ENCODE results near the gene ZNF532.
"Not testable (repeated sequence)": the region's sequence is repeated elsewhere in the genome, so short reads cannot be mapped to it uniquely, and the experiment has no call there.

ZNF532 gene

DNA sequence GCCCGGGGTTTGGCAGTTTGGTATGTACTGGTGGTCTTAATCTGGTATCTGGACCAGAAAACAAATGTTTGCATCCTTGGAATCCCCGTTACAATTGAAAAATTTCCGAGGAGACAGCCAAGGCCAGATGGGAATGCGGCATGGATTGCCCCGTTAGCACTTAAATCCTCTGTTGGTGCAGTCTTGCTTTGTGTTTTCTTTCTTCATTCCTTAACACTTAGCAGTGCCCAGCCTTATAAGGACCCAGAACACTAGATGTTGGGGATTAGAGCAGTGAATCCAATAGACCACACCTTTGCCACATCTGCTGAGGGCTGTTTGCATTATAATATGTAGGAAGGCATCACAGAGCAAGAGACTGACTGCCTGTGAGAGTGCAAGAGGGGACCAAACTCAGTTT lies 12.8 kb upstream of the ZNF532 start:
- no peak for DNase-seq

DNA sequence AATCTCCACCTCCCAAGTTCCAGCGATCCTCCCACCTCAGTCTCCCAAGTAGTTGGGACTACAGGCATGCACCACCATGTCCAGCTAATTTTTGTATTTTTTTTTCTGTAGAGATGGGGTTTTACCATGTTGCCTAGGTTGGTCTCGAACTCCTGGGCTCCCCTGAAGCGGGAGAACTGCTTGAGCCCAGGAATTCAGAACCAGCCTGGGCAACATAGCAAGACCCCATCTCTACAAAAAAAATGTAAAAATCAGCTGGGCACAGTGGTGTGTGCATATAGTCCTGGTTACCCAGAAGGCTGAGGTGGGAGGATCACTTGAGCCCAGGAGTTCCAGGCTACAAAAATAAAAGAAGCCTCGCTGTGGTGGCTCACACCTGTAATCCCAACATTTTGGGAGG lies 12.0 kb upstream of the ZNF532 start:
- DNase-seq: no peak

DNA sequence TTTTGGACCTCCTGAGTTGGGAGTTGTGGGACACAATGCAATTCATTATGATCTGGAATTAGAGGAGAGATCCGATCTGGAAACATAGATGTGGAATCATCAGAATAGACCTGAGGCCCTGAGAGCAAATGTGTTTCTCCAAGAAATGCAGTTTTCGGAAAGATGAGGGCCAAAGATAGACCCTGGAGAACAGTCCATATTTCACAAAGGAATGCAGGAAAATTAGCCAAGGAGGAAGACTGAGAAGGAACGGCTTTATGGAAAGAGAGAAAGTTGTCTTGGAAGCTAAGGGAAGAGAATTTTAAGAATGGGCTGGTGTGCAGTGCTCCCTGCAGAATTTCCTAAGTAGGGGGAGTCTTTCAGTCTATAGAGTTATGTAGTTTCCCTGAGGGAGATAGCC lies 11.1 kb upstream of the ZNF532 start:
- no peak for DNase-seq

DNA sequence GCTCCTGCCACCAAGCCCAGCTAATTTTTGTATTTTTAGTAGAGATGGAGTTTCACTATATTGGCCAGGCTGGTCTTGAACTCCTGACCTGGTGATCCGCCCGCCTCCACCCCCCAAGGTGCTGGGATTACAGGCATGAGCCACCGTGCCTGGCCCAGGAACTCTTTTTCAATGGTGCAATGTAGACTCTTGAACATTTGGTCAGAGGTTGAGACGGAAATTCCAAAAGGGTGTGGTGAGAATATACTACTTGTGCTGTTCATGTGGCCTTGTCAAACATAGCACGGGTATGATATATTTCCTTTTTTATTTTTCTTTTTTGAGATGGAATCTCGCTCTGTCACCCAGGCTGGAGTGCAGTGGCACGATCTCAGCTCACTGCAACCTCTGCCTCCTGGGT lies 9.2 kb upstream of the ZNF532 start:
- DNase-seq: not testable (repeated sequence)

DNA sequence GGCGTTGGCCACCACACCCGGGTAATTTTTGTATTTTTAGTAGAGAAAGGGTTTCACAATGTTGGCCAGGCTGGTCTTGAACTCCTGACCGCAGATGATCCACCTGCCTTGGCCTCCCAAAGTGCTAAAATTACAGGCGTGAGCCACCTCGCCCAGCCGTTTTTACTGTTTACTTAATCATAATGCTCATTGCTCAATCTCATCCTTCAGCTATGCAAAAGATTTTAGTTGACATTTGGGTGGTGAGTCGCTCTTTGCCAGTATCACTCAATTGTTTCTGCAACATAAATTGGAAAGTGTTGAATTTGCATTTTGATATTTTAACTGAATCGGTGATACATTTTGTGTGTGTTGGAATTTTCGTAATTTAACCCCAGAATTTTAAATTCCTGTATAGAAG lies 7.8 kb upstream of the ZNF532 start:
- DNase-seq: no peak

DNA sequence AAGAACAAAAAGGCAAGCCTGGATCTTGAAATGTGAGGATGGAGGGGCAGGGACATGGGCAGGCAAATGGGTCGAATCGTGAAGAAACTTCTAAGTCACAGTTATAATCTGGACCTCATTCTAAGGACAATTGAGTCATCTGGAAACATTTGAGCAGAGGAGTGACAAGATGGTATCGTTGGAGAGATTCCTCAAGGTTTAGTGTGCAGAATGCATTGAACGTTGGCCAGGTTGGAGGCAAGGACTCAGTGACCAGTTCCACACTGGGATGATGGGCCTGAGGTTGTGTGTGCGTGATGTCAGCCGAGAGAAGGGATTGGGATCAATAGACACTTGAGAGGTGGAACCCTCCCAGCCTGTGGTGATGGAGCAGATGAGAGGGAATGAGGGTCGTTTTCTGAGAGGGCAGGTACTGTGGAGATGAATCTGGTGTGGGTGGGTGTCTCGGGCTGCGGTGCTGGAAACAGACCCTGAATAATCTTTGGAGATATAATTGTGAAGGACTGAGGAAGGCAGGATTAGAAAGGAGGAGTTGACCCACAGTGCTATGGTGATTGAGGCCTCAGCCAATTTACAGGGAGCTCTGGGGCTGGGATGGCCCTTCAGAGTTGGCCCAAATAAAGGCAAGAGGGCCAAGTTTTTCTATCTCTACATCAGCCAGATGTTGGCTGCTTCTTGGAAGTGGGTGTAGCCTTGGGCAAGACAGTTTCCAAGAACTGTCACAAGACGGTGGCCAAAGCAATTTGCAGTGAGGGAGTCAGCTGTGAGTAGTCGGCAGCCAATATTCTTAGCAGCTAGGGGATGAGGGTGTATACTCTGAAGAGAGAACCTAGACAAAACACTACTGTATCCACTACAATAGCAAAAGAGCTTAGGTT lies 5.8 kb upstream of the ZNF532 start:
- no peak for DNase-seq

DNA sequence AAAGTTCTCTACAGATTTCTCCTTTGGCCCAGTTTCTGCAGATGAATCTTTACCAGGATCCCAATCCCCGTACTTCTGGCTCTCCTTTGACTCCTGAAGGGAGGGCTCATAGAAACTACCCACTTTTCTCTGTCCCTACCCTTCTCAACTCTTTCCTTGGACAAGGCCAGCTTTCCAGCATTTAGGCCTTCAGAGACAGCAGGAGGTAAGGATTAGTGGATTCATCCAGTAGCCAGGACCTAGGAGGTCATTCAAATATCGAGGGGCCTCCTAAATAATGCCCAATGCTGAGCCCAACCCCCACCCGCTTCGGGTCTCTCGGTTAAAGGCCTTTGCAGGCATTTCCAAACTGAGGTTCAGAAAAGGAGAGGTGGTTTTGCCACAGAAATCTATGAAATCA lies 4.8 kb upstream of the ZNF532 start:
- no peak for DNase-seq

DNA sequence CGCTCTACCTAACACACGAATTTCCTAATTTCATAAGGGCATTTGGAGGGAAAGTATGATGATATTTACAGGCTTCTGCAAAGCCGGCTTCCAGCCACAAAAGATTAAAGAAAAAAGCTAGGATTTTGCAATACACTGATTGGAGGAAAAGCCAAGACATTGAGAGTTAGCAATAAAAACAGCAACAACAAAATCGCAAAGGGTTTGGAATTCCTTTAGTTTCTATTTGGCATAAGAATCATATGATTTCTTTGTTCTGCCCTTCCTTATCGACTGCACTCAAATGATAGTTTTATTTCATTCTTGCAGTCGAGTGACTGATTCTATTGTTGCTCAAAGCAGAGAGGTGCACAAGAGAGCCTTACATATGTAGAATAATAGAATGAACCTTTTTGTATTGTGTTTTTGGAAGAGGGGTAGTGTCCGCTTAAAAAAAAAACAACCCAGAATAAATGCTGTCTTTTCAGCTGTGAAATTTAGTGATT lies 3.9 kb upstream of the ZNF532 start:
- DNase-seq: no peak

DNA sequence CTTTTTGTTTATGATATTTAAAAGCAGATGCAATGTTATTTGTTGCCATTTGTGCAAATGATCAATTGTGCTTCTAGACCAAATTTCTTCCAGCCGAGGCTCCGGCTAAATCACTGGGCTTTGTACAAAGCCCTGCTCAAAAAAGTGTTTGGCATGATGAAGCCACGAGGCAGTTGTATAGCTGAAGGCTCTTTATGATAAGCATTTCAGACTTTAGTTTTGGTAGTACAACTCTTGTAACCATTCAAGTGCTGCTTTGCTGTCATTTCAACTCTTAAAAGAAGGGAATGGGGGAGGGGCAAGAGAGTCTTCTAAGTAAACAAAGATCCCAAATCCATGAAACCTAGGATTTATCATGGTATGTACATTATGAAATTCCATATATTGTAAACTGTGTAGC lies 3.3 kb upstream of the ZNF532 start:
- no peak for DNase-seq

DNA sequence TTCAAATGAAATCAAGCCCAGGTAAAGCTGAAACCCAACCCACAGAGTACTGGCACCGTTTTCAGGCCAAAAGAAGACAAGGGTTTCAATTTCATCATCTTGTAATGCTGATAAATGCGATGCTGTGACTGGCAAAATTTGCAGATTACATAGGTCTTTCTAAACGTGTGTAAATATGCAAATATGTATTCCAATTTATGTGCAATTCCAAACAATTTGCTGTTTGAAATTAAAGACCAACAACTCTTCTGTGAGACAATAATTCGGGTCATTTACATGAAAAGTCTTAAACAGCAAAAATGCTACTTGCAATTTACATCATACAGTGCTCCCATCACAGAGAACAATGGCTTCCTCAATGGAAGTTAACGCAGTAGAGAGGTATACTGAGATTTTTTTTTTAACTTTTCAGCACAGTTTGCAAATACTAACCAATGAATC lies 2.8 kb upstream of the ZNF532 start:
- DNase-seq: no peak

DNA sequence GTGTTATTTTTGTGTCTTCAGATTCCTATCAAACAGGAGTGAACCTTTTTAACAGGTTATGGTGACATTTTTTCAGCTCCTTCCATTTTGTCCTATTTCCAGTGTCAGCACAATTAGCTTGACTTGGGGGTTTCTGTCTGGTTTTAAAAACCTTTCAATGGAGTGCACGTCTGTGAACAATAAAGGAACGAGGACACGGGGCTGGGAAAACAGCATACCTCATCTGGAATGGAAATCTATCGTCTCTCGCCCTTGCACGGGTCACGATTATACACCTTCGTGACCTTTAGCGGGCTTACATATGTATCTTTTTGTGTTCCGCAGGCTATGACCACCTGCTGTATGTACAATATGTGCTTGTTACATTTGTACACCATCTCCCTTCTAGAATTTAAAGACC lies 2.3 kb upstream of the ZNF532 start:
- no peak for DNase-seq

DNA sequence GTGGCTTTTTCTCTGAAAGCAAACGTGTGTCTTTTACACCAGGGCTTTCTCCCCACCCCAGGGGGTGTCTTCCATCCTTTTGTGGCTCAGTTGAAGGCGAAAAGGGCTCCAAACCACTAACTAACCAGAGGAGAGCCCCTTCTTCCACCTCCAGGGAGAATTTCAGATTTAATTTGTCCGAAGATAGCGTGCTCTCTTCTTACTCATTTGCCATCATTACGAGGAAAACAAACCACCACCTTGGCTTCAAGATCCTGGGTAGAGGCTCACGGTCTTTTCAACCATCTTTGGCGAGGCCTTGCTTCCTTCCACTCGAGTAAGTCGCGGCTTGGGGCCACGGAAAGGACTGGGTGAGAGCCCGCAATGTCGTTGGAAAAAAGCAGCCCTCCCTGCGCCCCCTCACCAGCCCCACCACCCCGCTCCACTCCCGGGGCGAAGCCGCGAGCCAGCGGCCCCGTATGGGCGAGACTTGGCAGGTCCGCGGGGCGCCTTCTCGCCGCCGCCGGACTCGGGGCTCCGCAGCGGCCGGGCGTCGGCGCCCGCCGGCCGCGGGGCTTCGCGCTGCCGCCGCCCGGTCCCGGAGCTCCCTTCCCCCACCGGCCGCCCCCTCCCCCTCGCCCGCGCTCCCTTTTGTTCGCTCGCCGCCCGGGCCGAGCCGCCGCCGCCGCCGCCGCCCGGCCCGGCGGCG lies 1.7 kb upstream of the ZNF532 start:
- DNase-seq: no peak

DNA sequence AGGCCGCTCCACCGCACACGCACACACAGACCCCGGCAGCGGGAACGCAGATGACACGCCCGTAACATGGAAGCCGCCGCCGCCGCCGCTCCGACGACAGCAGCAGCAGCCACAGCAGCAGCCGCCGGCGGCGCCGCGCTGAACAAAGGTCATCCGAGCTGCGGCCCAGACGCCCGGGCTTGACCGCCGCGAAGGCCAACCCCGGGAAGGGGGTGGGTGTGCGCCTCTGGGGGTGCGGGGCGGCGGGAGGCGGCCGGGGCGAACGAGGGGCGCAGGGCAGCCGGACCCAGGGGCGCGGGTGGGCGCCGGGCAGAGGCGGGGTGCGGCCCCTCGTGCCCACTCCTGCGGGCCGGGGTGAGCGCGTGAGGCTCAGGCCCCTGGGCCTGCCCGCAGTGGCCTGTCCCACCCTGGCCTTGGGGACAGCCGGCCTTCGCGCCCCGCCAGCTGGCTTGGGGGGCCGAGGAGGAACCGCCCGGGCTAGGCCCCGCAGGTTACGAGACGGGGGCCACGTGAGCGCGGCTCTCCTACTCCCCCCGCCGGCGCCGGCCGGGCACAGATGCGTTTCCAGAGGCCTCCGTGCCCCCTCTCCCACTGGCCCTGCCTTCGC lies 1.0 kb upstream of the ZNF532 start:
- peak; percentile 30 for DNase-seq

DNA sequence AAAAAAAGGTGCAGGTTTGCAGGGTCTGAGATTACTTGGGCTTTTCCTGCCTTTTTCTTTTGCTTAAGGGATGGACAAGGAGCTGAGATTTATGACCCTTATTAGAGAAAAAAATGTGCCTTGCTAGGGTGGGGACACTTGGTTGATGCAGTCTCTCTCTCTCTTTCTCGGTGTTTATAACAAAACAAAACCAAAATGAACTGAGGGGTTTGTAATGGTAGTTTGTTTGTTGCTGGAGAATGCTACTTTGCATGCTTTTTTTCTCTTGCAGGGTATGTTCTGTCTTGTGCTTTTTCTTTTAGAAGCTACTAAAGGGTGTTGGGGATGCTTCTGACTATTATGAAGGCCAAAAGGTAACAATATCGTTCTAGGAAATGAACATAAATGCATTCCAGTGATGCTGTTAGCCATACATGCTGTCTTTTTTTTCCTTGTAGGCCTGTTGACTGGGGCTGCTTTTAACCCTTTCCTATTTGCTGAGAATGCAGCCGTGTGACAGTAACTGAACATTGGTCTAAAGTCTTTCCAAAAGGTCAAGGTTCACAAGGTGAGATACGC lies 435 bp downstream of the ZNF532 start:
- no peak for DNase-seq

DNA sequence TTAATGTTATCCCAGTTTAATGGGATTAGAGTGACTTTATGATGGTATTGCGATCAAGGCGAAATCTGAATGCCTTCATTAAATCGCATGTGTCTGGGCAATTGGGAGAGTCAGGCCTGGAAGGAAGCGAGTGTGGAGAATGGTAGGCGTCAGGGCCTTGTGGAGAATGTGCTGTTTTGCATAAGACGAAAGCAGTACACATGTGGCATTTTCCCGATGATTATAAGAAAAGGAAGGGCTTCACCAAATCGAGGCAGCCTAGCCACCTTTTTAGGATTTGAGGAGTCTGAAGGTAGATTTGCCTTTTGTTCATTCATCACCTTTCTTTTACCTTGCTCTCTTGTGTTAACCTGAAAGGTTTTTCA lies 1.0 kb downstream of the ZNF532 start:
- no peak for DNase-seq

DNA sequence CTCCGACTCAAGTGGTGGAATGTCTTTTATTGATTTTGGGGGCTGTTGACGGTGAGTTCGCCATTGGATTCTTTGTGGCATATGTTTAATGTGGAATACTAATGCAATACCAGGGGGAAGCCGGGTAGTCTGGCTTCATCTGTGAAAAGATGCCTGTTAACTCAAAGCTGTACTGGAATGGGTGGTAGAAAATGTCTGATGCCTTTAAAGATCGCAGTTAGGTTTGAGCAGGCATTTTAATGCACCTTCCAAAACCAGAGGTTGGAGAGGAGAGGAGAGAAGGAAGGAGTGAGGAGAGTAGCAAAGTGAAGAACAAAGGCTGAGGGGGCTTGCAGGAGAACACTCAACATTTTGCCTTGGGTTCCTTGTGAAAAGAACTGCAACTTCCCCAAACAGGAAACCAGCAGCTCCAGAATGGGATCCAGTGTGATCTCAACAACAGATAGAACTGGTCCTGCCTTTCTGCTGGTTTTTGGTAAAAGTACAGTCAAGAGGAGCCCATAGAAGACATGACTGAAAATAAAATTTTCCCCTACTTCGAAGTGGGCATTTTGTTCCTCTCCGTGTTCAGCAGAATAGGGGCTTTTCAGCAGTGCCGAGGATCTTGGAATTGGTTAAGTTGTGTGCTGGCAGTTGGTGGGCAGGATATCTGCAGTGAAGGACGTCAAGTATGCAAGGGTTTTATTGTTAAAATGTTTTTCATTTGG lies 1.5 kb downstream of the ZNF532 start:
- no peak for DNase-seq

DNA sequence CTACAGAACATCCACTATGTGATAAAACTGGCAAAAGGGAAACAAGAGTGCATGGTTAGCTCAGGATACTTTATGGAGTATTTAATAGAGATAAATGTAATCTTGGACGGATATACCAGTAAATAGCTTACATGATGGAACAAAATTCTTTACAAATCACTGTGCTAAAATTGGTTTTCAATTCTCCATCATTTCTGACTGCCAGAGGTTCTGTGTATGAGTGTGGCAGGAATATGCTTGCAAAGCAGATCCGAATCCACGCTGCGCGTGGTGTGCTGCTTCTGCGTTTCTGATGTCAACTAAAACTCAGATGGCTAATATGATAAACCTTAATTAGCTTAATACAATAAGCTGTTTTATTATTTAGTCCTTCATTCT lies 2.1 kb downstream of the ZNF532 start:
- no peak for DNase-seq

DNA sequence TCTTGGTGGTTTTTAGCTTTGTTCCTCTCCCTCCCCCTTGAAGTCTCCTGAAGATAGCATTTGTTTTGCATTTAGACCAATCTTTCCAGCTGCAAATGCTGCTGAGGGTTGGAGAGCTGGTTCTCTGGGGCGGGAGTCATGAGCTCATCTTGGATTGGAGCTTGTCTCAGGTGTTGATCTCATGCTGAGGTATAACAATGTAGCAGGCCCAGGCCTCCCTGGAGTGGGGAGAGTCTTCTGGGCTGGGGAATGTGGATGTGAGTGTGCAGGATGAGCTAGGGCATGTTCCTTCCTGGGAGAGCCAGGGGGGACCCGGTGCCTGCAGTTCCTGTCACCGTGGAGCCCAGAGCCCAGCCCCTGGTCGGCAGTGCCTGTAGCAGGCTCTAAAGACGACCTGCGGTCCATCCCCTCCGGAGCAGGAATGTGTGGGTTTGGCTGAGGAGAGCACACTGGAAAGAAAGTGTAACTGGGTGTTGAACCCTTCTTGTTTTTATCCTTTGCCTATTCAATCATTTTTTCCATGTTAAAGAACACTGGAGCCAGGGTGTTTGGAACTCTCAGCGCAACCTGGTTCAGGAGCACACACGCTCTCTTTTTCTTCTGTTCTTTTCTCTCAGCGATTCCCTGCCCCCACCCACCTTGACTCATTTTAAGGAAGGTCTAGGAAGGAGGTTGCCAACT lies 2.7 kb downstream of the ZNF532 start:
- DNase-seq: no peak

DNA sequence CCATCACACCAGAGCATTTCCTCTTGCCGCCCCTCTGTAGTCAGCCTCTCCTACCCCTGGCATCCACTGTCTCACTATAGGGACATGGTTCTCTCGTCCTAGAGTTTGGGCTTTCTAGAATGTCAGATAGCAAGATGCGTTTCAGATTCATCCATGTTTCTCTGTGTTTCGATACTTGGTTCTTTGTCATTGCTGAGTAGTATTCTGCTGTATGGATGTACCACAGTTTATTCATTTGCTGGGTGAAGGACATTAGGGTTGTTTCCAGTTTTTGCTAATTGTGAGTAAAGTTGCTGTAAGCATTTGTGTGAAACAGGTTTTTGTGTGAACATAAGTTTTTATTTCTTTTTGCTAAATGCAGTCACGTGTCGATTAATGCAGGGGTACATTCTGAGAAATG lies 3.8 kb downstream of the ZNF532 start:
- DNase-seq: no peak

DNA sequence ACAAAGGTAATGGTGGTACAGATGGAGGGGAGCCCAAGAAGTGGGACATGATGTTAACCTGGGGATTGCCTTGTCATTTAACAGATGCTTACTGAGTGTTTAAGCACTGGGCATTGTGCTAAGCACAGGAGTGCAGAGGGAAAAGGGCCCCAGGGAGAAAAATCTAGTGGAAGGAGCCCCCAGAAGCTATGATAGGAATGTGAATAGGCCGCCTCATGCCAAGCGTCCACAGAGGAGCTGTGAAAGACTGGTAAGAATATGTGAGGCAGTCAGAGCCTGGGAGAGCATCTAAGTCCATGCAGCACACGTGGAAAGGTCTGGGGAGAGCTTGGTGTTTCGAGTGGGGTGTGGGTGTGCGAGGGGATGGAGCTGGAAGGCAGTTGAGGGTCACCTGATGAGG lies 5.5 kb downstream of the ZNF532 start:
- DNase-seq: no peak

DNA sequence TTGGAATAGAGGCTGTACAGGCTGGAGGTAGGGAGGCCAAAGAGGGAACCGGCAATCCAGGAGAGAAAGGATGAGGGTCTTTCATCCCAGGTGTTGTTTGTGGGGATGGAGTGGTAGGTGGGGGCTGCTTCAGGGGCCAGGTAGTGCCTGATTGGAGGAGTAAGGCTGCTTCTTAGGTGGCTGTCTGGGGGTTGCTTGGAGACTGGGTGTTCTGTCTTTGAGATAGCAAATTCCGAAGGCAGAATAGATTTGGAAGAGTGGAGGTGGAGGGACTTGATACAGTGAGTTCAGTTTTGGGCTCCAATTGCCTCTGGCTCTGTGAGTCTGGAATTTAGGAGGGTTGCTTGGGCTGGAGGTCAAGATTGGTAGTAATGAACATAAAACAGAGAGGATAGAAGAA lies 5.9 kb downstream of the ZNF532 start:
- no peak for DNase-seq
